Activated T-helper 1 cell treated with anti-CD3 and anti-CD28 coated beads, Interleukin-12 subunit alpha, Interleukin-12 subunit beta, Interleukin-2, Interleukin-4 antibody, amounts not matched to agents 30 ng/mL and 10 ng/mL and 1 ng/mL, durations not matched to agents 14 hours and 24 hours and 36 hours (primary cell): ENCODE measurements around the gene TOR1AIP2. TPM values are rescaled to one million over a fixed set of nuclear protein-coding genes. Genes with fewer than 3 reads are reported as not detected.
"Not testable (repeated sequence)": the region's sequence is repeated elsewhere in the genome, so short reads cannot be mapped to it uniquely, and the experiment has no call there.

Source experiments
- DNase-seq: peaks from one replicate; pipeline ENCODE4 v3.0.0; 2021; ENCODE audit warnings: low spot score
- H3K27ac Mint-ChIP-seq: one replicate; pipeline ENCODE4 v1.8.0; 2021; ENCODE audit warnings: mild to moderate bottlenecking, mixed read lengths
- H3K27me3 Mint-ChIP-seq: one replicate; pipeline ENCODE4 v1.8.0; 2022; ENCODE audit warnings: mild to moderate bottlenecking, moderate library complexity, mixed read lengths; ENCODE audit not compliant: insufficient read depth
- H3K36me3 Mint-ChIP-seq: one replicate; pipeline ENCODE4 v1.8.0; 2021; ENCODE audit warnings: low read depth, mixed read lengths
- H3K4me1 Mint-ChIP-seq: one replicate; pipeline ENCODE4 v1.8.0; 2021; ENCODE audit warnings: low read depth, mixed read lengths
- H3K4me3 Mint-ChIP-seq: one replicate; pipeline ENCODE4 v1.8.0; 2021; ENCODE audit warnings: mild to moderate bottlenecking, moderate library complexity, mixed read lengths
- H3K9me3 Mint-ChIP-seq: one replicate; pipeline ENCODE4 v1.8.0; 2021; ENCODE audit warnings: mixed read lengths
- intact Hi-C: fragments of 100-400 bp; cut with micrococcal nuclease; formaldehyde crosslinking; loops from one replicate; pipeline ENCODE4 v1.15.1; 2024
- total RNA-seq: library from RNA; stranded (reverse); gene quantifications from 2 replicates; pipeline ENCODE4 v1.2.3, GENCODE V29; 2022

Gene TOR1AIP2
- total RNA-seq, 1 donor from 2014 or later, result 62.6 TPM

DNA sequence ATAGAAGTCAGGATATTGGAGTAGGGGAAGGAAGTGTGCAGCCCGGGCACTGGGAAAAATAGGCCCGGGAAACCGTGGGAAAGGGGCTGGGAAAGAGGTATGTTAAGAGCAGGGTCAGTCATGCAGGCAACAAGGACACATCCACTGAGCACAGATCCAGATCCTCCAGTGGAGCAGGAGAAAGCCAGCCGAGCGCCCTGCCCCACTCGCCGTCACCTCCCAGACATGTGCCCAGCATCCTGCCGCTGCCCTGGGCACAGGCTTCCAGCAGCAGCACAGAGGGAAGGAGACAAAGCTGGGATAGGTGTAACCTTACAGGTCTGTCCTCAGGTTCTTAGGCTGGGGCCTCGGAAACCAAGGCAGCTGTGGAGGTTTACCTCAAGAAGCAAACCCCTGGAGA lies 70.3 kb downstream of the TOR1AIP2 start:
- Mint-ChIP-seq H3K27ac (no peak overlapping the region), H3K4me1 (peaks cover 5% of the 10 kb centered on the region), H3K27me3 (peaks cover 1% of the 10 kb centered on the region), H3K36me3 (no peaks in the 10 kb centered on the region), H3K4me3 (no peak overlapping the region), H3K9me3 (no peaks in the 10 kb centered on the region)
- intact Hi-C loops, result no loop called here
- no peak for DNase-seq

DNA sequence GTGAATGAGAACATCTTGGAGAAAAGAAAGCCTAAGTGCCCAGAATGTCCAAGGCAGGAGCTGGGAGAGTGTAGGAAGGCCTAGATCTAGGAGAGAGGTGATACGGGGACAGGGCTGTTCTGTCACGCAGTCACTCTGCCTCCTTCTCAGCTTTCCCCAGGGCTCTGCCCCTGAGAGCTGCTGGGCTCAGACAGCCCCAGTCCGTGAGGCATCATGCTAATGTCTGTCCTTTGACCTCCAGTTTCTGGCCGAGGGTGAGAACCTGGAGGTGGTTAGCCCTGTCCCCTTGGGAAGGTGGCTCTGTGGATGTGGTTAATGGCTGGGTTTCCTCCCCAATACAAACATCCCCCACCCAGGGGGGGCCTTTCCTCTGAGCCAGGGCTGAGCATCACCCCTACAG lies 71.3 kb downstream of the TOR1AIP2 start:
- Mint-ChIP-seq H3K27ac (no peak overlapping the region), H3K36me3 (no peaks in the 10 kb centered on the region), H3K27me3 (peaks cover 4% of the 10 kb centered on the region), H3K4me3 (no peak overlapping the region), H3K9me3 (no peaks in the 10 kb centered on the region), H3K4me1 (peaks cover 5% of the 10 kb centered on the region)
- intact Hi-C loops, result no loop called here
- no peak for DNase-seq

DNA sequence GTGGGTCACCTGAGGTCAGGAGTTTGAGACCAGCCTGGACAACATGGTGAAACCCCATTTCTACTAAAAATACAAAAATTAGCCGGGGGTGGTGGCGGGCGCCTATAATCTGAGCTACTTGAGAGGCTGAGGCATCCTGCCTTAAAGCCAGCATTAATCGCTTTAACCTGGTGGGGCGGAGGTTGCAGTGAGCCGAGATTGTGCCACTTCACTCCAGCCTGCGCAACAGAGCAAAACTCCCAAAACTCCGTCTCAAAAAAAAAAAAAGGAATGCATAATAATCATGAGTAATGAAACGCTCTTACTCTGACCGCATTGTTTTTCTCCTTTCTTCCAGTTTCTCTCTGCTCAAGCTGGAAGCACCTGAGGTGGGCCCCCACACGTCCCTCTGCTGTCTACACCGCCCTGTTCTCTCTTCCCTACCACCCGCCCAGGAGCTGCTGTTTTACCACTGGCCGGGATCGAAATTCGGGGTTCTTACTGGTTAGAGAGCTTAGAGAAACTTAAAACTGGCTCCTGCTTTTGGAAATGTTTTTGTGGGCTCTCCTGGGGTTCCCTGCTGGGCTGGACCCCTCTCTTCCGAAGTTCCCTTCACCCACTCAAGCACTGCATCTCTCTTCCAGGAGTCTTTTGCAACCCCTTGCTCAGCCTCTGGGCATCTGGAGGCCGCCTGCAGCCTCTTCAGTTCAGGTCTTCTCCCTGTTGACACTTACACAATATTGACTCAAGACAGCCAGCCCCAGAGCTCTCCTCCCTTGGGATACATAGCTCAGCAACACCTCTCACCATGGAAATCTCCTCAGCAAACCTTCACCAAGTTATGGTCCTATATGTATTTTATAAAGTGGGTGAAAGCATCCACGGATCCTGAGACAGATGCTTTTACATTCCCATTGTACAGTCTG lies 72.1 kb downstream of the TOR1AIP2 start:
- H3K4me3 Mint-ChIP-seq, result no peak overlapping the region
- peaks cover 4% of the 10 kb centered on the region for H3K27me3 Mint-ChIP-seq
- intact Hi-C loops, result no loop called here
- no peaks in the 10 kb centered on the region for H3K36me3 Mint-ChIP-seq
- no peak overlapping the region for H3K27ac Mint-ChIP-seq
- no peak for DNase-seq
- H3K9me3 Mint-ChIP-seq, result no peaks in the 10 kb centered on the region
- peaks cover 5% of the 10 kb centered on the region for H3K4me1 Mint-ChIP-seq

DNA sequence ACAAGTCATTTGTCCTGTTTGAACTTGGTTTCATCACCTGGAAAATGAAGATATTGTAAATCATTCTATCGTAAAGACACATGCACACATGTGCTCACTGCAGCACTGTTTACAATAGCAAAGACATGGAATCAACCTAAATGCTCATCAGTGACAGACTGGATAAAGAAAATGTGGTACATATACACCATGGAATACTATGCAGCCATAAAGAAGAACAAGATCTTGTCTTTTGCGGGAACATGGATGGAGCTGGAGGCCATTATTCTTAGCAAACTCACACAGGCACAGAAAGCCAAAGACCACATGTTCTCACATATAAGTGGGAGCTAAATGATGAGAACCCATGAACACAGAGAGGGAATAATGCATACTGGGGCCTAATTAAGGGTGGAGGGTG lies 73.2 kb downstream of the TOR1AIP2 start:
- DNase-seq, H3K4me1 Mint-ChIP-seq, H3K36me3 Mint-ChIP-seq, intact Hi-C loops, H3K4me3 Mint-ChIP-seq, H3K27me3 Mint-ChIP-seq, H3K27ac Mint-ChIP-seq, H3K9me3 Mint-ChIP-seq: not testable (repeated sequence)

DNA sequence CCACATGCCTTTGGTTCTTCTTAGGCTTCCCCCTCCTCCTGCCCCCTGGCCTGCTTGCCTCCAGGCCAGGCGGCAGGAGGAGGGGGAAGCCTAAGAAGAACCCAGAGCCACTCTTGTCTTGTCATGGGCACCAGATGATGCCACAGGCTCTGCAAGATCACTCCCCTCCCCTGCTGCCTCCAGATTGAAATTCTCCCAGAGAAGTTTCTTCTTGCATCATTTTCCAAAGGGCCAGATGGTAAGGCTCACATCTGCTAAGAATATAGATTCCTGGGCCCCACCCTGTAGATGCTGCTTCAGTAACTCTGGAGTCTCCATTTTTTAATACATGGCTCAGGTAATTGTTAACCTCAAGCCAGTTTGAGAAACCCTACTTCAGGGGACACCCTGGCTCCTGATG lies 73.7 kb downstream of the TOR1AIP2 start:
- peaks cover 4% of the 10 kb centered on the region for H3K27me3 Mint-ChIP-seq
- H3K36me3 Mint-ChIP-seq, result no peaks in the 10 kb centered on the region
- no peak for DNase-seq
- H3K4me3 Mint-ChIP-seq, result no peak overlapping the region
- no peaks in the 10 kb centered on the region for H3K4me1 Mint-ChIP-seq
- H3K27ac Mint-ChIP-seq, result no peak overlapping the region
- intact Hi-C loops, result no loop called here
- H3K9me3 Mint-ChIP-seq, result no peaks in the 10 kb centered on the region

DNA sequence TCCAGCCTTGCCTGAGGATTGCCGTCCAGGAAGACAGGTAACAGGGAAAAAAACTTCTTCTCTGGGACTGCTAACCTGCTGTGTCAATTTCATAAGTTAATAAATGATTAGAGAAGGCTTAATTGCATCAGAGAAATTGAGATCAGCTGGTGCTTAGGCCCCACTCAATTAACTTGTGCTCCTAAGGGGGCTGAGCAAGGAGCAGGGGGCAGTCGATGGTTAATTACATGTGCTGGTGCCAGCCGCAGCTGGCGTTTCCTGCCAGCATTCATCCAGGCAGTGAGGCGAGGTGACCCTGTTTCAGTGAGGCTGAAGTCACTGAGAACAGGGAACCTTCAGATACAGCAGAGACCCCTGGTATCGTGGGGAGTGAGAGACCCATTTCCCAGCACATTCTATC lies 74.5 kb downstream of the TOR1AIP2 start:
- Mint-ChIP-seq H3K4me1 (no peaks in the 10 kb centered on the region), H3K9me3 (no peaks in the 10 kb centered on the region), H3K27ac (no peak overlapping the region), H3K4me3 (no peak overlapping the region), H3K27me3 (peaks cover 4% of the 10 kb centered on the region), H3K36me3 (no peaks in the 10 kb centered on the region)
- no peak for DNase-seq
- intact Hi-C loops, result no loop called here

DNA sequence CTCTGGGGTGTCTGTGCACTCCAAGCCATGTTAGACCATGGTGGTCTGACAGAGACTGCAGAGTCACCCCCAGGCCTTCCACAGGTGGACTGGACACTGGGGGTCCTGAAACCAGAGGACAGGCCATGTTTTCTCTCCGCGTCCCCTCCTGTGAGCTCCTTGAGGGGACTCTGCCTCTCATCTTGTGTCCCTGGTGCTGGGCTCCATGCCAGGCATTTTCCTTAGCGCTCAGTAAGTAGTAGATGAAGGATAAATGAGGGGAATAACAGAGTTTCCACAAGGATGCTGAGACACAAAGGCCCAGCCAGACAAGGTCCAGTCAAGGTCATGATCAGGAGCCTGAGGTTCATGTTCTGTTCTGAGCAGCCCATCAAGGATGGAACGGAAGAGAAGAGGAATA lies 77.1 kb downstream of the TOR1AIP2 start:
- intact Hi-C loops, result no loop called here
- no peaks in the 10 kb centered on the region for H3K36me3 Mint-ChIP-seq
- H3K27me3 Mint-ChIP-seq, result peaks cover 7% of the 10 kb centered on the region
- H3K4me3 Mint-ChIP-seq, result no peak overlapping the region
- DNase-seq, result no peak
- H3K9me3 Mint-ChIP-seq, result no peaks in the 10 kb centered on the region
- H3K4me1 Mint-ChIP-seq, result no peaks in the 10 kb centered on the region
- H3K27ac Mint-ChIP-seq, result no peak overlapping the region

DNA sequence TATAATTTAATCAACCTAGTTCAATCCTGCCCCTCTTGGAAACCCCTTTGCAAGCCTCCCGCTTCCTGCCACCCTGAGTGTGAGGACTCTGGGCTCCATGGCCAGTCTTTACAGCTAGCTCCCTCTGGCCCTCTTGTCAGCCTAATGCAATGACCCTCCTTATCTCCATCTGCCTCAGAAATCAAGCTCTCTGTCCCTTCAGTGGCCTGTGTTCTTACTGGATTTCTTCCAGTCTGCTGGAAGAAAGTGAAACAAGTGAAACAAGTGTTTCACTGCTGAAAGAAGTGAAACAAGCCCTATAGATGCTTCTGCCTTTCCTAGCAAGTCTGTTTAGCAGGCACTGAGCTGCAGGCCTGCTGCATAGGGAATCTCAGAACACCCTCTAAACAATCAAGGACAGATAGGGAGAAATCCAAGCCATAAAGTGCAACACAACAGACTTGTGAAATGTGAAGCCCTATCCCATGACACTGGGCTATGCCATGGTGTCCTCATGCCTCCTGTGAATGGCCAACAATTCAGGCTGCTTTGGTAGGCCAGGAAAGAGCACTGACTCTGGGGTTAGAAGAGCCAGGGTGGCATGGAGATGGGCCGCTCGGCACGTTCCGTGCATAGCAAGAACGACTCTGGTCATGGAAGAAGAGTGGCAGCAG lies 78.6 kb downstream of the TOR1AIP2 start:
- Mint-ChIP-seq H3K36me3 (no peaks in the 10 kb centered on the region), H3K27ac (no peak overlapping the region)
- intact Hi-C loops, result no loop called here

DNA sequence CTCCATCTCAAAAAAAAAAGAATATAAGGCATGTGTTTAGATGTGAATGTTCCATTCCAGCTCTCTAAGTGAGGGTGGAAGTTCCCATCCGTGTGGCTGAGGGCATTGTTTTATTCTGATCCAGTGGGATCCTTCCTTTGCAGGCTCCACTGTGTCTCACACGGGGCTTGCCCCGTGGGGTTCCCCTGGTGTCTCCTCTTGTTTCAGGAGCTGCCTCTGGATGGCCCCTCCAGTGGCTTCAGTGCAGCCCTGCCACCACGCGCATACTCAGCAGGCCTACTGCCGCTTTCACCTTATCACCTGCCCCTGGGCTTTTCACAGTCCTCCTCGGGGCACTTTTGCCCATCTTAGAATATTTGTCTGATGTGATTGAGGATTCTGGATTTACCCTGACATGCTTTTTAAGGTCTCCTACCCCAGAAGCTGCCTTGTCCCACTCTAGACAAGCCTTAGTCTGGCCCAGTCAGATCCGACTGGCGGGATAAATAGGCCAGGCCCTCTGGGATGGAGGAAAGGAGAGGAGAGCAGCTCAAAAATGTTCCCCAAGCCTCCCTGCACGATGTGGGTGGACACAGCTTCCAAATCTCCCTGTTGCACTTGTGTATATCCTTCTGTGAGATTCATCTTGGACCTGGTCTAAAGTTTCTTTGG lies 79.3 kb downstream of the TOR1AIP2 start:
- Mint-ChIP-seq H3K4me3 (no peak overlapping the region), H3K4me1 (no peaks in the 10 kb centered on the region), H3K27me3 (peaks cover 7% of the 10 kb centered on the region), H3K9me3 (no peaks in the 10 kb centered on the region), H3K27ac (no peak overlapping the region), H3K36me3 (no peaks in the 10 kb centered on the region)
- no peak for DNase-seq
- intact Hi-C loops, result no loop called here

More for the DNA sequence above, 78.6 kb downstream of the TOR1AIP2 start:
- no peak for DNase-seq
- H3K27me3 Mint-ChIP-seq, result peaks cover 7% of the 10 kb centered on the region
- H3K4me3 Mint-ChIP-seq, result no peak overlapping the region
- no peaks in the 10 kb centered on the region for H3K9me3 Mint-ChIP-seq
- no peaks in the 10 kb centered on the region for H3K4me1 Mint-ChIP-seq

DNA sequence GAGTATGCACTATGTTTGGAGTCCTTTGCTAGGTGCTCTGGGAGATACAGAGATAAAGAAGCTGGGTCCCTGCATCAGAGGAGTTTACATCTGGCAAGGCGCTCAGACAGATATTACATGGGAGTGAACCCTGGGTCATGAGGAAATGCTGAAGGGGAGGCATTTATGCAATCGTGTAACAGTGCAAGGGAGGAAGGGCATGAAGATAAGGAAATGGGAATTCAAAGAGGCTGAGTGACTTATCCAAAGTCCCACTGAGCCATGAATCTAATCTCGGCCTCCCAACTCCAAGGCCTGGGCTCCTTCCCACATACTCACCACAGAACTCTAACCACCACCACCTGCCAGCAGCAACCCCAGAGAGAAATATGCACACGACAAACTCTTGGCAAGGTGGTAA lies 82.9 kb downstream of the TOR1AIP2 start:
- H3K27ac Mint-ChIP-seq, result no peak overlapping the region
- DNase-seq, result no peak
- no peak overlapping the region for H3K4me3 Mint-ChIP-seq
- intact Hi-C loops, result no loop called here
- H3K9me3 Mint-ChIP-seq, result no peaks in the 10 kb centered on the region
- H3K4me1 Mint-ChIP-seq, result no peaks in the 10 kb centered on the region
- peaks cover 11% of the 10 kb centered on the region for H3K27me3 Mint-ChIP-seq
- no peaks in the 10 kb centered on the region for H3K36me3 Mint-ChIP-seq

DNA sequence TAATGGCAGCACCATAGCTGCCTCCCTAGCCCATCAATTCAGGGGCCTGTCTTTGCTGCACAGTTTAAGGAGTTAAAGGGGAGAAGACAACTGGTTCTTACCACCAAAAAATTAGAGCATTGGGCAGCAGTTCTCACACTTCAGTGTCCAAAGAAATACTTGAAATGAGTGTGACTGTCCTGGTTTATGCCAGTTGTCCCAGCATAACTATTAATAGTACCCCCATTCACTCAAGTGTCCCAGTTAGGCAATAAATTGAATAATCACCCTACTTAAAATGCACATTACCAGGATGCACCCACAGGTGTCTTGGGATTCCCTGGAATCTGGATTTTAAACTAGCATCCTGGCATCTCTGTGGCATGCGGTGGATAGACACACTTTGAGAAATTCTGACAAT lies 83.5 kb downstream of the TOR1AIP2 start:
- no peaks in the 10 kb centered on the region for H3K9me3 Mint-ChIP-seq
- intact Hi-C loops, result no loop called here
- H3K27ac Mint-ChIP-seq, result no peak overlapping the region
- no peak for DNase-seq
- peaks cover 11% of the 10 kb centered on the region for H3K27me3 Mint-ChIP-seq
- no peaks in the 10 kb centered on the region for H3K36me3 Mint-ChIP-seq
- H3K4me3 Mint-ChIP-seq, result no peak overlapping the region
- no peaks in the 10 kb centered on the region for H3K4me1 Mint-ChIP-seq

DNA sequence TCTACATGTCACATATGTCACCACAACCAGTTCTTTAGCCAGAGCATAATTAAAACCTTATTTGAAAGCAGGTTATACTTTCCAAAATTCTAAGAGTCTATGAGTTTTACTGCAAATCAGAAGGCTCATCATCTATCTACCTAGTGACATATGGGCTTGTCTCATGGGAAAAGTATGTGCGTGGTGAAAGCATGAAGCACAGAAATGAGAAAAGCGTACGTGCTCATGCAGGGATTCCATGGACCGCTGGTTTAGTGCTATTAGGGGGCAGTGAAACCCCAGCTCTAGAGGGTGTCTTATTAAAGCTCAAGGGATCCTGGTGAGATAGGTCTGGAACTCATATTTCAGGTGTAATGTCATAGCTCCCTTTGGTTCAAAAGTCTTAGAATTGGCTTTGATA lies 84.3 kb downstream of the TOR1AIP2 start:
- Mint-ChIP-seq H3K4me1 (no peaks in the 10 kb centered on the region), H3K36me3 (no peaks in the 10 kb centered on the region), H3K4me3 (no peak overlapping the region), H3K27ac (no peak overlapping the region), H3K27me3 (peaks cover 11% of the 10 kb centered on the region), H3K9me3 (no peaks in the 10 kb centered on the region)
- DNase-seq, result no peak
- intact Hi-C loops, result no loop called here
